ENCODE results near the gene PAPPA2.

The PAPPA2 gene

DNA sequence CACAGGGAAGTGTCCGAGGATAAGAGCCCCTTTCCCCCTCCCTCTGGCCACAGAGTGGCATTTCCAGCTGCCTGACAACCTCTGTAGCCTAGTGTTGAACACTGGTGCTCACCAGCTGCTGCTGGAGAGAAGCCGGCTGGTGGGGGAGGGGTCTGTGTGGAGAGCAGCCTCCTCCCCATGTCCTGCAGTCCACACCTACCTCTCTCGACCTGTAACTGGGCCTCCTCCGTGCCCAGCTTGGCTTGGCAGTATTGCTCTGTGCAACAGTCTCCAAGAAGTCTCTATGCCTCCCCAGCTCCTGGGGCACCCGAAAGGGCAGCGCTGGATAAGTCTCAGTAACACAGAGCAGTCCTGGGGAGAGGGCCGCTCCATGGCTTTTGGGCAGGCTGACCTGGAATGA is 17.0 kb downstream of the PAPPA2 start:
- no peaks in the 10 kb centered on the region for H3K9me2 ChIP-seq (ENCODE audit: low read depth, low read length)
- no peaks in the 10 kb centered on the region for H4K20me1 ChIP-seq (ENCODE audit: insufficient read depth, low read length)
- H2AFZ ChIP-seq (ENCODE audit: low read length): no peak overlapping the region
- H3K9me3 ChIP-seq (ENCODE audit: low read length): no peaks in the 10 kb centered on the region
- TF ChIP-seq EZH2 (IDR thresholded peaks at IDR 0.05; ENCODE audit: borderline replicate concordance, low read length): no peak
- TF ChIP-seq, protein P1, sequence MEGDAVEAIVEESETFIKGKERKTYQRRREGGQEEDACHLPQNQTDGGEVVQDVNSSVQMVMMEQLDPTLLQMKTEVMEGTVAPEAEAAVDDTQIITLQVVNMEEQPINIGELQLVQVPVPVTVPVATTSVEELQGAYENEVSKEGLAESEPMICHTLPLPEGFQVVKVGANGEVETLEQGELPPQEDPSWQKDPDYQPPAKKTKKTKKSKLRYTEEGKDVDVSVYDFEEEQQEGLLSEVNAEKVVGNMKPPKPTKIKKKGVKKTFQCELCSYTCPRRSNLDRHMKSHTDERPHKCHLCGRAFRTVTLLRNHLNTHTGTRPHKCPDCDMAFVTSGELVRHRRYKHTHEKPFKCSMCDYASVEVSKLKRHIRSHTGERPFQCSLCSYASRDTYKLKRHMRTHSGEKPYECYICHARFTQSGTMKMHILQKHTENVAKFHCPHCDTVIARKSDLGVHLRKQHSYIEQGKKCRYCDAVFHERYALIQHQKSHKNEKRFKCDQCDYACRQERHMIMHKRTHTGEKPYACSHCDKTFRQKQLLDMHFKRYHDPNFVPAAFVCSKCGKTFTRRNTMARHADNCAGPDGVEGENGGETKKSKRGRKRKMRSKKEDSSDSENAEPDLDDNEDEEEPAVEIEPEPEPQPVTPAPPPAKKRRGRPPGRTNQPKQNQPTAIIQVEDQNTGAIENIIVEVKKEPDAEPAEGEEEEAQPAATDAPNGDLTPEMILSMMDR (IDR thresholded peaks at IDR 0.05; ENCODE audit: low read length): no peak
- H3K79me2 ChIP-seq (ENCODE audit: insufficient read depth, low read length): no peaks in the 10 kb centered on the region
- no peak overlapping the region for H3K4me3 ChIP-seq (ENCODE audit: low read depth, low read length, poor library complexity, severe bottlenecking)
- no peaks in the 10 kb centered on the region for H3F3A ChIP-seq (ENCODE audit: insufficient read depth, low read length)
- no peak overlapping the region for H3K9ac ChIP-seq (ENCODE audit: low read length)
- no peak overlapping the region for H3K4me2 ChIP-seq (ENCODE audit: low read length)
- no peaks in the 10 kb centered on the region for H3K4me1 ChIP-seq (ENCODE audit: insufficient read depth, low read length, severe bottlenecking)
- H3K27me3 ChIP-seq (ENCODE audit: insufficient read depth, low read length): no peaks in the 10 kb centered on the region
- H3K27ac ChIP-seq (ENCODE audit: low read depth, low read length, poor library complexity, severe bottlenecking): no peak overlapping the region
- H3K36me3 ChIP-seq (ENCODE audit: insufficient read depth, low read length): no peaks in the 10 kb centered on the region

DNA sequence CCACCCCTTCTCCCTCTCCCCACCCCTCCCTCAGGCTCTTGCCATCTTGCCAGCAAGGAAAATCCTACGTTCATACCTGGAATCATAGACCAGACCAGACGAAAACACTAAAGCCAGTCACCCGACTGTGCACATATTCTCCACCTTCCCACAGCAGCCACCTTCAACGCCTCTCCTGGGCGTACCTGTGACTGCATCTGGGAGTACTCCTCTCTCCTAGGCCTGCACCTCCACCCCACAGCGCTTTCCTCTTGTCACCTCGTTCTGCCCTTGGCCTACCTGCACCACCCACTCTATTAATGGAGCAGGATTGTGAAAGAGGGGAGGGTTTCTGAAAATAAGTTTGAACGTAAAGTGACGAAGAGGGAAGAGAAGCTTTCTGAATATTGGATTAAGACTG is 17.8 kb downstream of the PAPPA2 start:
- H3K9me2 ChIP-seq (ENCODE audit: low read depth, low read length): no peaks in the 10 kb centered on the region
- TF ChIP-seq, protein P1 (IDR thresholded peaks at IDR 0.05; ENCODE audit: low read length): no peak
- TF ChIP-seq EZH2 (IDR thresholded peaks at IDR 0.05; ENCODE audit: borderline replicate concordance, low read length): no peak
- no peaks in the 10 kb centered on the region for H3K36me3 ChIP-seq (ENCODE audit: insufficient read depth, low read length)
- H3F3A ChIP-seq (ENCODE audit: insufficient read depth, low read length): no peaks in the 10 kb centered on the region
- no peaks in the 10 kb centered on the region for H4K20me1 ChIP-seq (ENCODE audit: insufficient read depth, low read length)
- H3K27ac ChIP-seq (ENCODE audit: low read depth, low read length, poor library complexity, severe bottlenecking): no peak overlapping the region
- no peak overlapping the region for H3K9ac ChIP-seq (ENCODE audit: low read length)
- H2AFZ ChIP-seq (ENCODE audit: low read length): no peak overlapping the region
- H3K9me3 ChIP-seq (ENCODE audit: low read length): no peaks in the 10 kb centered on the region
- H3K27me3 ChIP-seq (ENCODE audit: insufficient read depth, low read length): no peaks in the 10 kb centered on the region
- H3K79me2 ChIP-seq (ENCODE audit: insufficient read depth, low read length): no peaks in the 10 kb centered on the region
- H3K4me2 ChIP-seq (ENCODE audit: low read length): no peak overlapping the region
- H3K4me3 ChIP-seq (ENCODE audit: low read depth, low read length, poor library complexity, severe bottlenecking): no peak overlapping the region
- no peaks in the 10 kb centered on the region for H3K4me1 ChIP-seq (ENCODE audit: insufficient read depth, low read length, severe bottlenecking)

DNA sequence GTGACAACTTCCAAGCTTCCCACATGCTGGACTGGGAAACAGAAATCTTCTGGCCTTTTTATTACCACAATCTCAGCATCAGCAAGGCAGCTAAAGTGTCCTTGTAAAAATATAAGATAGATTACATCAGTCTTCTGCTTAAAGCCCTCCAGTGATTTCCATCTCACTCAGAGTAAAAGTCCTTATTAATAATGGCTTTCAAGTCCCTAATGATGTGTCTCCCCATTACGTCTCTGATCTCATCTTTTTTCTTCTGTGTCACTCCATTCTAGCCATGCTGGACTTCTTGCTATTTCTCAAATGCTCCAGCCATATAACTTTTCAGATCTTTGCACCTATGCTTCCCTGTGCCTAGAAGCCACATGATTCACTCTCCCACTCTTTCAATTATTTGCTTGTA is 22.1 kb downstream of the PAPPA2 start:
- Histone ChIP-seq H3K27me3 (ENCODE audit: insufficient read depth, low read length) (no peaks in the 10 kb centered on the region), H3K9ac (ENCODE audit: low read length) (no peak overlapping the region), H3K4me3 (ENCODE audit: low read depth, low read length, poor library complexity, severe bottlenecking) (no peak overlapping the region), H3F3A (ENCODE audit: insufficient read depth, low read length) (no peaks in the 10 kb centered on the region), H3K9me2 (ENCODE audit: low read depth, low read length) (no peaks in the 10 kb centered on the region), H3K36me3 (ENCODE audit: insufficient read depth, low read length) (no peaks in the 10 kb centered on the region), H2AFZ (ENCODE audit: low read length) (no peak overlapping the region), H3K4me1 (ENCODE audit: insufficient read depth, low read length, severe bottlenecking) (no peaks in the 10 kb centered on the region), H3K9me3 (ENCODE audit: low read length) (no peaks in the 10 kb centered on the region), H4K20me1 (ENCODE audit: insufficient read depth, low read length) (no peaks in the 10 kb centered on the region), H3K27ac (ENCODE audit: low read depth, low read length, poor library complexity, severe bottlenecking) (no peak overlapping the region), H3K79me2 (ENCODE audit: insufficient read depth, low read length) (no peaks in the 10 kb centered on the region), H3K4me2 (ENCODE audit: low read length) (no peak overlapping the region)
- TF ChIP-seq EZH2 (IDR thresholded peaks at IDR 0.05; ENCODE audit: borderline replicate concordance, low read length): no peak
- TF ChIP-seq, protein P1 (IDR thresholded peaks at IDR 0.05; ENCODE audit: low read length): no peak
